ENCODE measurements around the gene FCN3. TPM values are rescaled to one million over a fixed set of nuclear protein-coding genes. Genes with fewer than 3 reads are reported as not detected.

Gene FCN3
- total RNA-seq, 4 donors from 2014 or later, result 13.2 to 35.7 (median 19.3) TPM

GRCh38 chr1:27372022-27372807, 2.4 kb downstream of the FCN3 start:
- H3K4me3 ChIP-seq, result no peak overlapping the region
- no peaks in the 10 kb centered on the region for H3K36me3 ChIP-seq
- no peaks in the 10 kb centered on the region for H3K27me3 ChIP-seq
- intact Hi-C loops (cut with DNase I; ENCODE audit: low total_unique reads), result no loop called here
- no peaks in the 10 kb centered on the region for H3K9me3 ChIP-seq
- no peak overlapping the region for H3K27ac ChIP-seq
- no peak for TF ChIP-seq POLR2A (IDR thresholded peaks at IDR 0.05)
- TF ChIP-seq, protein P1, sequence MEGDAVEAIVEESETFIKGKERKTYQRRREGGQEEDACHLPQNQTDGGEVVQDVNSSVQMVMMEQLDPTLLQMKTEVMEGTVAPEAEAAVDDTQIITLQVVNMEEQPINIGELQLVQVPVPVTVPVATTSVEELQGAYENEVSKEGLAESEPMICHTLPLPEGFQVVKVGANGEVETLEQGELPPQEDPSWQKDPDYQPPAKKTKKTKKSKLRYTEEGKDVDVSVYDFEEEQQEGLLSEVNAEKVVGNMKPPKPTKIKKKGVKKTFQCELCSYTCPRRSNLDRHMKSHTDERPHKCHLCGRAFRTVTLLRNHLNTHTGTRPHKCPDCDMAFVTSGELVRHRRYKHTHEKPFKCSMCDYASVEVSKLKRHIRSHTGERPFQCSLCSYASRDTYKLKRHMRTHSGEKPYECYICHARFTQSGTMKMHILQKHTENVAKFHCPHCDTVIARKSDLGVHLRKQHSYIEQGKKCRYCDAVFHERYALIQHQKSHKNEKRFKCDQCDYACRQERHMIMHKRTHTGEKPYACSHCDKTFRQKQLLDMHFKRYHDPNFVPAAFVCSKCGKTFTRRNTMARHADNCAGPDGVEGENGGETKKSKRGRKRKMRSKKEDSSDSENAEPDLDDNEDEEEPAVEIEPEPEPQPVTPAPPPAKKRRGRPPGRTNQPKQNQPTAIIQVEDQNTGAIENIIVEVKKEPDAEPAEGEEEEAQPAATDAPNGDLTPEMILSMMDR (IDR thresholded peaks at IDR 0.05 in 4 of 5, conservative IDR thresholded peaks at IDR 0.05 in 1 of 5), result no peak
- peaks cover 9 to 14% of the 10 kb centered on the region in 2 donors for H3K4me1 ChIP-seq
- no peak for DNase-seq
- no peak for ATAC-seq
- in situ Hi-C loops (cut with MboI; ENCODE audit: low sequenced_read_pairs in 4 of 4), result no loop called here

DNA sequence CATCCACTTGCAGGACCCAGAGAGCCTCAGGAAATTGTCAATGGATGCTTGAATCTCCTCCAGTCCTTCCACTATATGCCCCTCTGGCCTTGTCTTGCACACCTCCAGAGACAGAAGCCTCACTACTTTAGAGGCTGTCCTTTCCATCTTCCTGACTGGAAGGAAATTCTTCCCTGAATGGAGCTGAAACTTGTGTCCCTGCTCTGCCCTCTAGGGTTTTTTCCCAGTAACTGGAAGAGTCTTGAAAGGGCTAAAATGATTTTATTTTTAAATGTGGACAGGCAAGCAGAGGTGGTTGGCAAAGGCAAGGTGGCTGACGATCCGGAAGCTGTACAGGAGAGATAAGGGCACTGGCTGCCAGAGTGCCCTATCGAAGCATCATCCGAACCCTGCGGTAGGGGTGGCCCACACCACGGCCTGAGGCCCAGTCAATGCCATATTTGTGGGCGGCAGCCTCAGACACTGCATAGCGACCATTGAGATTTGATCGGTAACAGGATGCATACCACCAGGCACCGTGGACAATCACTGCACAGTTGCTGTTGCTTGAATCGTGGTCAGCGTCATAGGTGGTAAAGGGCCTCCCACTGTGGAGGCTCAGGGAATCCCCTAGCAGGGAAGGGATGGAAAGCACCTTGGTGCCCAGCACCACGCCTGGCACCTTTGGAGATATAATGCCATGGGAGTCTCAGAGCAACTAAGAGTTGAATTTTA, 5.6 kb downstream of the FCN3 start:
- intact Hi-C loops (cut with DNase I; ENCODE audit: low total_unique reads), result no loop called here
- H3K4me3 ChIP-seq, result no peak overlapping the region
- H3K27me3 ChIP-seq, result no peaks in the 10 kb centered on the region
- H3K4me1 ChIP-seq, result peaks cover 22 to 23% of the 10 kb centered on the region in 2 donors
- peak overlapping the region in 1 of 4 donors; percentile 8 for H3K27ac ChIP-seq
- no peaks in the 10 kb centered on the region for H3K36me3 ChIP-seq
- in situ Hi-C loops (cut with MboI; ENCODE audit: low sequenced_read_pairs in 4 of 4), result no loop called here
- H3K9me3 ChIP-seq, result no peaks in the 10 kb centered on the region
- DNase-seq (no peak), ATAC-seq (no peak)
- TF ChIP-seq, protein P1 (IDR thresholded peaks at IDR 0.05 in 4 of 5, conservative IDR thresholded peaks at IDR 0.05 in 1 of 5), result no peak
- no peak for TF ChIP-seq POLR2A (IDR thresholded peaks at IDR 0.05)

GRCh38 chr1:27367160-27367650, 7.4 kb downstream of the FCN3 start:
- ATAC-seq, result no peak
- in situ Hi-C loops (cut with MboI; ENCODE audit: low sequenced_read_pairs in 4 of 4), result no loop called here
- TF ChIP-seq POLR2A (IDR thresholded peaks at IDR 0.05), result no peak
- TF ChIP-seq, protein P1 (IDR thresholded peaks at IDR 0.05 in 4 of 5, conservative IDR thresholded peaks at IDR 0.05 in 1 of 5), result no peak
- Histone ChIP-seq H3K27ac (peak overlapping the region; percentile 91 to 99 (median 96)), H3K4me3 (peak overlapping the region; percentile 57 to 95 (median 80)), H3K9me3 (no peaks in the 10 kb centered on the region), H3K36me3 (peaks cover 0 to 12% of the 10 kb centered on the region in 2 donors), H3K4me1 (peaks cover 22 to 23% of the 10 kb centered on the region in 2 donors), H3K27me3 (no peaks in the 10 kb centered on the region)
- DNase-seq, result no peak
- intact Hi-C loops (cut with DNase I; ENCODE audit: low total_unique reads), result loop anchor here (2.0 kb wide), 2 partner anchors 22 to 66 kb away; no protein-coding TSS in a partner anchor

DNA sequence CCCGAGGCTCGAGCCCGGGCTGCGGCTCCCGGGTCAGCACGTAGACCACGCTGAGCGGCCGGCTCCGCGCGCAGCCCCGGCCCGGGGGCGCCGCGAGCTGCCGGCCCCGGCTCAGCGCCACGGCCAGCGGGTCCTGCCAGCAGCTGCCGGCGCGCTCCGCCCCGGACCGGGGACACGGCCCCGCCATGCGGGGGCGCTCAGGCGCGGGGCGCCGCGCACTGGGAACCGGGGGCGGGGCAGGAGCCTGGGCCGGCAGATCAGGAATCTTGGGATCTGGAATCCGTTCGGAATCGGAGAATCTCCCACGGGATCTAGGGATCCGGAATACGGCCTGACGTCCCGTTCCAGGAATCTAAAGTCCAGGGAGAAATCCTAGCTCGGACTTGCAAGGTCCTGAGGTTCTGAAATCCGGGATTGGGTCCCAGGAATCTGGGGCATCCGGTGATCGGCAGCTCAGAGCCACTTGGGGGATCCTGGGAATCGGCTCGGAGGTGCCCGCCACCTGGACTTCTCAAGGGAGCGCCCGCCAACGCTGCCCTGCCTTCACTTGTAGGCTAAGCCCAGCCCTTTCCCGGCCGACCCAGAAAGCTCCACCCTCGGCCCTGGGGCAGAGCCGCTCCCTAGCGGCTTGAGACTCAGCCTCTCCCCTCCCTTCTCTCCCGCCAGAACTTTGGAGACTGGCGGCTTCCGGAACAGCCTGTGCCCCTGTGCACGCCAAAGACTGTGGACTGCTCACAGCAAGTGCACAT, 8.0 kb downstream of the FCN3 start, which contains the start of gene MAP3K6:
Gene MAP3K6, minus strand, starts transcription at position 551 of the 749 bp plus-strand sequence. Its CDS starts 364 bp downstream, at position 187.
- H3K4me3 ChIP-seq, result peak within 1 kb of the TSS; percentile 71 to 95 (median 80)
- ATAC-seq (peak; percentile 68 to 76), DNase-seq (peak; percentile 83)
- H3K27me3 ChIP-seq, result no peaks in the 10 kb centered on the region
- TF ChIP-seq POLR2A (IDR thresholded peaks at IDR 0.05), result peak; percentile 59 to 64
- TF ChIP-seq, protein P1 (IDR thresholded peaks at IDR 0.05 in 4 of 5, conservative IDR thresholded peaks at IDR 0.05 in 1 of 5), result peak; percentile 8 to 35 (median 31)
- H3K9me3 ChIP-seq, result no peaks in the 10 kb centered on the region
- peak within 1 kb of the TSS; percentile 91 to 99 (median 96) for H3K27ac ChIP-seq
- H3K4me1 ChIP-seq, result peaks cover 22 to 23% of the 10 kb centered on the region in 2 donors
- intact Hi-C loops (cut with DNase I; ENCODE audit: low total_unique reads), result loop anchor here (2.0 kb wide), 2 partner anchors 22 to 66 kb away; no protein-coding TSS in a partner anchor
- peaks cover 0 to 19% of the 10 kb centered on the region in 2 donors for H3K36me3 ChIP-seq
- in situ Hi-C loops (cut with MboI; ENCODE audit: low sequenced_read_pairs in 4 of 4), result no loop called here

Measured in gastrocnemius medialis (tissue), 4 donors.